Uterus (tissue), 2 donors: ENCODE results near the gene PTPRN2.

Source experiments
- CTCF ChIP-seq, 4 experiments: fragments of 200-600 bp in 2 of 4; fragments of 450-650 bp in 2 of 4; sonication (generic) in 2 of 4; IDR thresholded peaks; one replicate each; pipeline ENCODE4 v1.5.1; 2016 to 2019; ENCODE audit warnings: antibody characterized with exemption in 4 of 4, mild to moderate bottlenecking in 2 of 4, moderate library complexity in 1 of 4
- POLR2A ChIP-seq, 2 donors: fragments of 450-650 bp; IDR thresholded peaks; one replicate each; pipeline ENCODE4 v1.6.1; 2016; ENCODE audit warnings: antibody characterized with exemption in 2 of 2, mild to moderate bottlenecking in 1 of 2, moderate library complexity in 1 of 2

GRCh38 chr7:157977717-157978496, 609.7 kb downstream of the PTPRN2 start:
- TF ChIP-seq CTCF (IDR thresholded peaks at IDR 0.05) (no peak), POLR2A (IDR thresholded peaks at IDR 0.05) (no peak)
